GM18508 (cell line): ENCODE data around the gene SLCO1B1.
"Not testable (repeated sequence)": the region's sequence is repeated elsewhere in the genome, so short reads cannot be mapped to it uniquely, and the experiment has no call there.

Experiments used
- ATAC-seq: cut with Tn5 transposase; IDR thresholded peaks from one replicate; pipeline ENCODE4 v1.9.1; 2021; ENCODE audit warnings: moderate number of reproducible peaks; ENCODE audit not compliant: insufficient read depth, unreplicated experiment

The SLCO1B1 gene, protein sequence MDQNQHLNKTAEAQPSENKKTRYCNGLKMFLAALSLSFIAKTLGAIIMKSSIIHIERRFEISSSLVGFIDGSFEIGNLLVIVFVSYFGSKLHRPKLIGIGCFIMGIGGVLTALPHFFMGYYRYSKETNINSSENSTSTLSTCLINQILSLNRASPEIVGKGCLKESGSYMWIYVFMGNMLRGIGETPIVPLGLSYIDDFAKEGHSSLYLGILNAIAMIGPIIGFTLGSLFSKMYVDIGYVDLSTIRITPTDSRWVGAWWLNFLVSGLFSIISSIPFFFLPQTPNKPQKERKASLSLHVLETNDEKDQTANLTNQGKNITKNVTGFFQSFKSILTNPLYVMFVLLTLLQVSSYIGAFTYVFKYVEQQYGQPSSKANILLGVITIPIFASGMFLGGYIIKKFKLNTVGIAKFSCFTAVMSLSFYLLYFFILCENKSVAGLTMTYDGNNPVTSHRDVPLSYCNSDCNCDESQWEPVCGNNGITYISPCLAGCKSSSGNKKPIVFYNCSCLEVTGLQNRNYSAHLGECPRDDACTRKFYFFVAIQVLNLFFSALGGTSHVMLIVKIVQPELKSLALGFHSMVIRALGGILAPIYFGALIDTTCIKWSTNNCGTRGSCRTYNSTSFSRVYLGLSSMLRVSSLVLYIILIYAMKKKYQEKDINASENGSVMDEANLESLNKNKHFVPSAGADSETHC

DNA sequence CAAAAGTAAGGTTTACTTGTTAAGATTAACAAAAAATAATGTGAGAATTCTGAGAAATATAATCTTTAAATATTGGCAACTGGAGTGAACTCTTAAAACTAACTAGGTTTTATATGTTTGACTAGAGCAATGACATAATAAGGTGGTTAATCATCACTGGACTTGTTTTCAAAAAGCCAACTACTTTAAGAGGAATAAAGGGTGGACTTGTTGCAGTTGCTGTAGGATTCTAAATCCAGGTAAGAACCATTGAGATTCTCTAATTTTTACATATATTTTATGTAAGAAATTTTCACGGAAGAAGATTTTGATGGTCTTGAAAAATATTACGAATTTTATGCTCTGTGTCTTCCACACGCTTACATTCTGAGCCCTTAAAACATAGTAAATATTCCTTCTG is at the start of gene SLCO1B1:
SLCO1B1 (plus strand) TSS at position 197 of the 400 bp plus-strand sequence. CDS start 10,381 bp downstream, outside the sequence.
- ATAC-seq = no peak

DNA sequence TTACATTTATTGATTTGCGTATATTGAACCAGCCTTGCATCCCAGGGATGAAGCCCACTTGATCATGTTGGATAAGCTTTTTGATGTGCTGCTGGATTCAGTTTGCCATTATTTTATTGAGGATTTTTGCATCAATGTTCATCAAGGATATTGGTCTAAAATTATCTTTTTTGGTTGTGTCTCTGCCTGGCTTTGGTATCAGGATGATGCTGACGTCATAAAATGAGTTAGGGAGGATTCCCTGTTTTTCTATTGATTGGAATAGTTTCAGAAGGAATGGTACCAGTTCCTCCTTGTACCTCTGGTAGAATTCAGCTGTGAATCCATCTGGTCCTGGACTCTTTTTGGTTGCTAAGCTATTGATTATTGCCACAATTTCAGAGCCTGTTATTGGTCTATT is 46.2 kb upstream of the SLCO1B1 start:
- ATAC-seq = not testable (repeated sequence)

DNA sequence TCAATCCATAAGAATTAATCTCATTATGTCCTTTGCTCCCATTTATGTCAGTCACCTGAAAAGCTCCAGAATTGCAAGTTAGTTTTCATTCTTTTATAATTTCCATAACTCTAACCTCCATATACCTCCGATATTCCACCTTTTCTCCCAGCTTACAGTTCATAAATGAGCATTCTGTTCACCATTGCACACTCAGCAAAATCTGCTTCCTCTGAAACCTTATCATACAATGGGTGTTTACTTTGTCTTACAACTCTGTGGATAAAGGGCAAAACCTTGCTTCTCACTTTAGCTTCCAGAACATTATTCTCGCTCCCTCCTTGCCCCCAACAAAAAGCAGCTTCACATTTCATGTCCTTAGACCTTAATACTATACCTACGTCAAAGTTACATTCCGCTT is 19.3 kb upstream of the SLCO1B1 start:
- ATAC-seq = no peak

DNA sequence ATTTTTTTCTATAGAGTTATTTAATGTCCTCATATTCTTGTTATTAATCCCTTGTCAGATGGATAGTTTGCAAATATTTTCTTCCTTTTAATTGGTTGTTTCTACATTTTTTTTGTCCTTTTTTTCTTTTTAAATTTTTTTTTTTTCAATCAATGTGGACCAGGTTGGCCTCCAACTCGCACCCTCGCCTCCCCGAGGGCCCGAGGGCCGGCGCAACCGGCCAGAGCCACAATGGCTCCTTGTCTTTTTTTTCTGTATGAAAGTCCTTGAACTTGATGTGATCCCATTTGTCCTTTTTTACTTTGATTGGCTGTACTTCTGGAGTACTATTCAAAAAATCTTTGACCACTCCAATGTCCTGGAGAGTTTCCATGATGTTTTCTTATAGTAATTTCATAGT is 17.7 kb upstream of the SLCO1B1 start:
- ATAC-seq = no peak

DNA sequence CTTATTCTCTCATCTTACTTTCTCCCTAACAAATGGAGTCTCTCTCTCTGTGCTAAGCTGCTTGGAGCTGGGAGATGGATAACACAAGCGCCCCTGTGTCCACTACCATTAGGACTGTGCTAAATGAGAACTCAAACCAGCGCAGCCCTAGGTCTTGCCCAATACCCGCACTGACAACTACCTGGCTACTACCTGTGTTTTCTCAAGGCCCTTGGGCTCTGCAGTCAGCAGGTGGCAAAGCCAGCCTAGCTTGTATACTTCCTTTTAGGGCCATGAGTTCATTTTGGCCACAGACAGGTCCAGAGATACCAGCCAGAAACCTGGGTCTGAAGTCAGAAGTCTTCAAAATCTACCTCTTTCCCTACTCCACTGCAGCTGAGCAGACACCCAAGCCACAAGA is 13.0 kb upstream of the SLCO1B1 start:
- no peak for ATAC-seq

DNA sequence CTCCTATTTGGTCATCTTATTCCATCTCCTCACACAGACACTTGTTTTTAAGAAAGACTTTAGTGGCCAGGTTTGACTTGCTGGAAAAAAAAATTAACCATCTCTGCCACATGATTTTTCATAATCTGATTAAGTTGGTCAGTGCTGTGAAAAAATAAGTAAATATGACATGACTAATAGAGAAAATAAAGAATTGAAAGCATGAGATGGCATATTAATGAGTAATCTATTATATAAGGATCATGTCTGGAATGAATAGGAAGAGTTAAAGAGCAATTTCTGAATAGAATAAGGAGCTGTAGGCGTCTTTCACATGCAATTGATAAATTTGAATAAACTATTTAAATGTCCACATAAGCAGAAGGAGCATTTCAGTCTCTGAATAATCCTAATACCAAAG is 12.2 kb upstream of the SLCO1B1 start:
- ATAC-seq = no peak

DNA sequence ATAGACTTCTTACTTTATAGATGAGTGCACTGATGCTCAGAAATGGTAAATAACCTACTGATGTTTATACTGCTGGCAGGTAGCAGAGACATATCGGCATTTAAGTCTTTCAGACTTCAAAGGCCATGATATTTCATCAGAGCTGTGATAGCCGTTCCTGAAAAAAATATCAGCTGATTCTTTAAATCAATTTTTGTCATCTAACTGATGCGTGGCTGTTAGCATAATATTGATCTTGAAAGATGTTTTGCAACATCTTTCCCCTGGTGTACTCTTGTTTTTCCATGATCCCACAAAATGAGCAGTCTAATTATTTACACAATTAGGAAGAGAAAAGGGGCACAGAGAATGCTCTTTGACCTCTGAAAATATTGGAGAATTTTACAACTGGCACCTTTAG is 1.6 kb upstream of the SLCO1B1 start:
- no peak for ATAC-seq

DNA sequence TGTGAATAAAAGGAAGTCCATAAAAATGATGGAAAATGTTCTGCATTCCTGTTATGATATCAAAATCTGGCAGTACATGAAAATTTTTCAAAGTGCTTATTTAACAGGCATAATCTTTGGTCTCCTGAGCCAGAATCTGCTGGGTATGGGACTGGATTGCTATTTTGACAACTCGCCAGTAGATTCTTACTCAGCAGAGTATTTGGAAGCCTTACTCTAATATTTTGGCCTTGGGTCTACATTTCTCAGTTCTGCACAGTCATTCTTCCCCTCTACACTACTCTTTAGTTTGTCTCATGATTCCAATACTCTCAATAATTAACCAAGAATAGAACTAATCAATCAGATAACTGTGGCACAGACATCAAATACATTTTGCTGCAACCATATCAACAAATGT is 1.1 kb upstream of the SLCO1B1 start:
- no peak for ATAC-seq

DNA sequence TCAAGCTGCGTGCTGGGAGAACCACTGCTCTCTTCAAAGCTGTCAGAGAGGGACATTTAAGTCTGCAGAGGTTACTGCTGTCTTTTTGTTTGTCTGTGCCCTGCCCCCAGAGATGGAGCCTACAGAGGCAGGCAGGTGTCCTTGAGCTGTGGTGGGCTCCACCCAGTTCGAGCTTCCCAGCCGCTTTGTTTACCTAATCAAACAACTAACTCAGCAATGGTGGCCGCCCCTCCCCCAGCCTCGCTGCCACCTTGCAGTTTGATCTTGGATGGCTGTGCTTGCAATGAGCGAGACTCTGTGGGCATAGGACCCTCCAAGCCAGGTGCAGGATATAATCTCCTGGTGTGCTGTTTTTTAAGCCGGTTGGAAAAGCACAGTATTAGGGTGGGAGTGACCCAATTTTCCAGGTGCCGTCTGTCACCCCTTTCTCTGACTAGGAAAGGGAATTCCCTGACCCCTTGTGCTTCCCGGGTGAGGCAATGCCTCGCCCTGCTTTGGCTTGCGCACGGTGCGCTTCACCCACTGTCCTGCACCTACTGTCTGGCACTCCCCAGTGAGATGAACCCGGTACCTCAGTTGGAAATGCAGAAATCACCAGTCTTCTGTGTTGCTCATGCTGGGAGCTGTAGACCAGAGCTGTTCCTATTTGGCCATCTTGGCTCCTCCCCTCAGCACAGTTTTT is 6.5 kb downstream of the SLCO1B1 start:
- not testable (repeated sequence) for ATAC-seq

DNA sequence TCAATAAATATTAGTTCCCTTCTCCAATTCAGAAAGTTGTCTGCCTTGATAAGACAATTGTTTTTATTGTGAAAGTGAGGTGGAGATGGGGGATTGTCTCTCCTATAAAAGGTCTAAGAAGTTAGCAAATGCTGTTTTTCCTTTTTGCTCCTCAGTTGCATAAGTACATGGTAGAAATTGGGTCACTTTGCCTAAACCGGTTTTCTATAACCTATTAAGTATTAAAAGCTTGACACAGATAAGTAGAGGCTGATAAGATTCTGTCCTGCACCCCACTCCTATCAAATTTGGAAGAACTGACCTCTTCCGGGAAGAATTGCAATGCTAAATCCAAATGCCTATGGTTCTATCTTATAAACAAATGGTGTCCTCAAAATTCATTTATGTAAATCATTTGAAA is 7.0 kb downstream of the SLCO1B1 start:
- no peak for ATAC-seq

DNA sequence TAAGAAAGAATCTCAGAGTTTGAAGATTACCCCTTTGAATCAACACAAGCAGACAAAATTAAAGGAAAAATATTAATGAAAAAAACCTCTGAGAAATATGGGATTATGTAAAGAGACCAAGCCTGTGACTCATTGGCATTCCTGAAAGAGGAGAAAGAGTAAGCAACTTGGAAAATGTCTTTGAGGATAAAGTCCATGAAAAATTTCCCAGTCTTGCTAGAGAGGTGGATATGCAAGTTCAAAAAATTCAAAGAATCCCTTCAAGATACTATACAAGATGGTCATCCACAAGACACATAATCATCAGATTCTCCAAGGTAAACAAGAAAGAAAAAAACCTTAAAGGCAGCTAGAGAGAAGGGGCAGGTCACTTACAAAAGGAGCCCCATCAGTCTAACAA is 13.3 kb downstream of the SLCO1B1 start:
- ATAC-seq = no peak

DNA sequence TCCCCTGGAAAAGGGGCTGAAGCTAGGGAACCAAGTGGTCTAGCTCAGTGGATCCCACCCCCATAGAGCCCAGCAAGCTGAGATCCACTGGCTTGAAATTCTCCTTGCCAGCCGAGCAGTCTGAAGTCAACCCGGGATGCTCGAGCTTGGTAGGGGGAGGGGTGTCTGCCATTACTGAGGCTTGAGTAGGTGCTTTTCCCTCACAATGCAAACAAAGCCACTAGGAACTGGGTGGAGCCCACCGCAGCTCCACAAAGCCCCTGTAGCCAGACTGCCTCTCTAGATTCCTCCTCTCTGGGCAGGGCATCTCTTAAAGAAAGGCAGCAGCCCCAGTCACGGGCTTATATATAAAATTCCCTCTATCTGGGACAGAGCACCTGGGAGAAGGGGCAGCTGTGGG is 18.9 kb downstream of the SLCO1B1 start:
- not testable (repeated sequence) for ATAC-seq

DNA sequence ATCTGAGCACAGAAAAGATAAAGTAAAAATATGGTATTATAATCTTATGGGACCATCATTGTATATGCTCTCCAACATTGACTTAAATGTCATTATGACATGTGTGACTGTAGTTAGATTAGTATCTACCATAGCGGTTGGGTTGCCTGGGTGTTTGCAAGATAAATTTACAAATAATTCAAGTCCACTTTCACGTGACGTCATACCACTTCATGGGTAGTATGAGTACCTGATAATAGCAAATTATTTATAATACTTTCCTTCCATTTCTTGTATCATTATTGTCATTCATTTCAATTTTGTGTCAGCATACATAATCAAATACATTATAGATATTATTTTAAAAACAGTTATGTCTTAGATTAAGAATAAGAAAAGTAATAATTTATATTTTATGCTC is 20.2 kb downstream of the SLCO1B1 start:
- ATAC-seq = no peak

DNA sequence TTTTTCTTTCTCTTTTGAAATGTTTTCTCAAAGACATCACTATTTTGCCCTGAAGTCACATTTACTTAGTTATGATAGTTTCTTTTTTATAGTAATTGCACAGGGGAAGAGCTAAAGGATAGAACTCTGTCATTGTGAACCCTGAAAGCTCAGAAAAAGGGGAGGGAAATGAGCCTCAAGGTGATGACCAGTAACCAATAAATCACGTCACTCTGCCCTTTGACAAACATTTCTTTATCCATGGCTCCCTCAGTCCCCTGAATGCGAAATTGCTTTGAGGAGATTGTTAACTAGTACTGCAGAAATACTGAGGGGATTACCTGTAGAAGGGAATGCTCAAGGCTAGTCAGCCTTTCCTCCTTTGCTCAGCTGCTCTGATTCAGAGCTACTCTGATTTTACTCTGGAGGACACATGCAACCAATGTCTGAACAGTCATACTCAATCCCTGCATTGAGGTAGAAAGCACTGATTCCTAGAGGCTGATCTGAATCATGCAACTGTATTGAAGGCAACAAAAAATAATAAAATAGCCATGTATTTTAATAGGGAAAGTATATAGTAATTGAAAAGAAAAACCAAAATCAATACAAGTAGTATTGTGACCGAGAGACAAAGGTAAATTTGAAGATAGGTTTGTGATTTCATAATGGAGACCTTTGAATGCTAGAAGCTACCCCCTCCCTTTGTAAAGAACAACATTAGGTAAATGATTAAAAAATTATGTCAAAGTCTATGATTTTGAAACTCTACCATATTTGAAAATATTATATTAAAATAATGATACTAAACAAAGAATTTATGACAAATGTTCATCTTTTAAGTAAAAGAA is 24.7 kb downstream of the SLCO1B1 start:
- ATAC-seq = no peak

DNA sequence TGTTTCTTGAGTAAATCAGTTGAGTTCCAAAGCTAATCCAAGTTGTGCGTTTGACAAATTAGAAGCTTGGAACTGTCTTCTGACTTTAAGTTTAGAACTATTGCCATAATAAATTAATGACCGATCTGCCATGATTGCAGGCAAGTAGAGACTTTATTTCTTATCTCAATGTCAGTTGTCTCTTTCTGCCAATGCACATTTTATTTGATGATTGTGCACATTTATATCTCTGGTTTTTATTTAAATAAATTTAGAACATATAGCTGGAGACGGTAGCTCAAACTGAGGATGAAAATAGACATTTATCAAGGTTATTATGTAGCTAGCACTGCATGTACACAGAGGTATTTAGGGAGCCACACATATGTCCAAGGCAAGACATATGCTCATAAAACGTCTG is 34.1 kb downstream of the SLCO1B1 start:
- ATAC-seq = no peak

DNA sequence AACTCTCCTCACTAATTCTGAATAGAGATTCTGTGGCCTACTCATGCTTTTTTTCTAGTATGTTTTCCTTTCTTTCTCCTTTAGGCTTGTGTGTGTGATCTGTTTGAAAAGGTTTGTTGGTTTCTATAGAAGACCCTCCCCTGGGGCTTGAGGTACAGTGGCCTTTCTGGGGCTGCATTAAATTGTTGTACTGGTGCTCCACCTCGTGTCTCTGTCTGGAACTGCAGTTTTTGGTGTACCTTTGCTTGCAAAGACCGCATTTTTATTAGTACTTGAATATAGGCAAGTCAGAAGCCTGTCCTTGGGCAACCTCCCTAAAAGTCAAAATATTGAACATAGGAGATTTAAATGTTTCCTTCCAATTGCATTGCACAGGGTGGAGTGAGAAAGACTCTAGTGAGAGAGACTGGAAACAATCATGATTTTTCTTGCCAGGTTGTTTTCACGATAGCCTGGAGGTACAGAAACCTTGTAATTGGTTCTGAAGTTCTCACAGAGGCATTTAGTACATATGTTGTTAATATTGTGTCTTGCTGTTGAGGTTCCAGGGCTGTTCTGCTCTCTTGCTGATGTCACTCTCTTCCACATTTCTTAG is 39.0 kb downstream of the SLCO1B1 start:
- ATAC-seq = no peak

DNA sequence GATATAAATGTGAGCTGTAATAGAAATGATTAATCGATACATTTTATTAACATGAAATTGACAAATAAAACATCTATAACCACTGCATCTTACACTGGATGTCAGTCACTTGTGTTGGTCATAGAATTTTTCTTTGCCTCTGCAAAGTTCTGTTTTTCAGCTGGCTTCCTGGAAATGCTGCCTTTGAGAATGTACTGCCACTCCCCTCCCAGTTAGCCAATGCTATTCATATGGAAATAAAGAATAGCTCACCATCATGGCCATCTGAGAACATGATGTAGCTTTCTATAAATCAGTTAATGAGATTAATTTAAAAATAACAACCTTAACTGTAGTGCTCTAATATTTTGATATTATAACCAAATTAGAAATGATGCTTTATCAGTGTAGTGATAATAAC is 41.1 kb downstream of the SLCO1B1 start:
- ATAC-seq = no peak

DNA sequence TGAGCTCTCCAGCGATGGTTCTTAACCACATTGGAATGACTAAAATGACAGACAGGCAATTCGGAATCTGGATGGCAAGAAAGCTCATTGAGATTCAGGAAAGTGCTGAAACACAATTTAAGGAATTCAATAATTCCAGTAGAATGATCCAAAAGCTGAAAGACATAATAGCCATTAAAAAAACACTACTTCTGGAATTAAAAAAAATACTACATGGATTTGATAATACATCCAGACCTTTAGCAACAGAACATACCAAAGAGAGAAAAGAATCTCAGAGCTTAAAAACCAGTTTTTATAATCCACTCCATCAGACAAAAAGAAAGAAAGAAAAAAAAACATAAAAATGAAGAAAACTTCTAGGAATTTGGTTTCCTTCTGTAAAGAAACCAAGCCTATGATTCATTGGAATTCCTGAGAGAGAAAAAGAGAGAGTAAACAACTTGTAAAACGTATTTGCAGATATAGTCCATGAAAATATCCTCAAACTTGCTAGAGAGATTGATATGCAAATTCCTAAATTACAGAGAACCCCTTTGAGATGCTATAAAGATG is 52.8 kb downstream of the SLCO1B1 start:
- ATAC-seq = no peak

DNA sequence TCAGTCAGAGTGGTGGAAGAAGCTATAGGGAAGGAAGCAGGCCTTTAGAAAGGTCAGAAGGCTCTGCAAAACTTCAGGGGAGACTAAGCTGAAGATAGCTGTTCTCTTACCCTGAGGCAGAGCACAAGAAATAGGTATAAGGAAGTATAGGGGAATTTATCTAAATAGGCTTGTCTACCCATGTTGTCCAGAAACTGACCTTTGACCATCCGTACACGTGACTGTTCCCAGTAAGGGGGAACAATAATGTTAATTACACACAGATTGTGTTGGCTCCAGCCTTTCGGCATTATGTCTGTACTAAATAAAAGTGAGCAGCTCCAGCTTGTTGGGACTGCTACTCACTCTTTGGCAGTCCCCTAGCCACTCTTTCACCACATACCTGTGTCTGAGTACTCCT is 59.0 kb downstream of the SLCO1B1 start:
- no peak for ATAC-seq

DNA sequence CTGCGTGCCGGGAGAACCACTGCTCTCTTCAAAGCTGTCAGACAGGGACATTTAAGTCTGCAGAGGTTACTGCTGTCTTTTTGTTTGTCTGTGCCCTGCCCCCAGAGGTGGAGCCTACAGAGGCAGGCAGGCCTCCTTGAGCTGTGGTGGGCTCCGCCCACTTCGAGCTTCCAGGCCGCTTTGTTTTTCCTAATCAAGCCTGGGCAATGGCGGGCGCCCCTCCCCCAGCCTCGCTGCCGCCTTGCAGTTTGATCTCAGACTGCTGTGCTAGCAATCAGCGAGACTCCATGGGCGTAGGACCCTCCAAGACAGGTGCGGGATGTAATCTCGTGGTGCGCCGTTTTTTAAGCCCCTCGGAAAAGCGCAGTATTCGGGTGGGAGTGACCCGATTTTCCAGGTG is 83.4 kb downstream of the SLCO1B1 start:
- not testable (repeated sequence) for ATAC-seq
